Measurements from ENCODE around the gene CCNA2.

- no peak for TF ChIP-seq CTCF (IDR thresholded peaks at IDR 0.05)
- TF ChIP-seq POLR2A (IDR thresholded peaks at IDR 0.05) = no peak
These were observed 46.1 kb downstream of the CCNA2 start for GRCh38 chr4:121777625-121778024.
